IPS-18c (cell line): ENCODE results near the gene GSK3B.

Source experiments
- H3K4me3 ChIP-seq: 2 replicates; pipeline ENCODE4 v1.7.0; 2013; ENCODE audit warnings: low read depth, mild to moderate bottlenecking, low read length, moderate library complexity; ENCODE audit not compliant: insufficient read depth
- H3K9me3 ChIP-seq: one replicate; pipeline ENCODE4 v1.6.1; 2013; ENCODE audit warnings: mild to moderate bottlenecking, low read length, moderate library complexity; ENCODE audit not compliant: control insufficient read depth, insufficient read depth

GSK3B gene

DNA sequence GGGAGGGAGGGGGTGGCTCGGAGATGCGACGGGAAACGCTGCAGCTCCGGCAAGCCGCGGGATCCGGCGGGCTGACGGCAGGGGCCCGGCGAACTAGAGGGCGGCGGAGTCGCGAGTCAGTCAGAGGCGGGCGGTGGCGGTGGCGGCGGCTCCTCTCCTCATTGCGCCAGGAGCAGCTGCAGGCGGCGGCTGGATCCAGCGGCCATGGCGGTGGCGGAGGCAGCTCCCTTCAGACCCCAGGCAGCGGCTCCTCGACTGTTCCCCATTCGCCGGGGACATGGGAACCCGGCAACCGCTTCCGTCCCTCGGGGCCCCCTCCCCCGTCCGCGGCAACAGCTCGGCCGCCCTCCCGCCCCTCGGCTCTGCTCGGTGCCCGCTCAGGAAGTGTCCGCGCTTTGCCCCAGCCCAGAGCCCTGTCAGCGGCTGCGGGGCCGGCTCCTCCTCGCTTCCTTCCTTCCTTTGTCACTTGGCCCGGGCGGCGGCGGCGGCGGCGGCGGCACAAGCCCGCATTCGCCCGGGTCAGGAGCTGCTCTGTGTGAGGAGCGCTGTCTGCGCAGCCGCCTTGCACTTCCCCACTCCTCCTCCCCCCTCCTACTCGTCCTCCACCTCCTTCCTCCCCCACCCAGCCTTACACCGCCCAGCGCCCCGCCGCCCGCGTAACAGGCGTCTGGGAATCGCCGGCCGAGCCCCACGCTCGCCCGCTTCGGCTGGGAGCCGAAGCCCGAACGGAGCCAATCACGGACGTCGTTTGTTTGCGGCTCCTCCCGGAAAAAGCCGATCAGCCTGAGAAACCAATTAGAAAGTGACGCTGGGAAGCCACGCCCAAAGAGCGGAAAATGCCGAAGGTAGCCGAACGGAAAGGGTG is at the start of gene GSK3B:
GSK3B (minus strand) TSS at position 537 of the 865 bp plus-strand sequence. CDS start 1,013 bp downstream, outside the sequence.
- H3K4me3 ChIP-seq = peak within 1 kb of the TSS; percentile 92
- H3K9me3 ChIP-seq = no peaks in the 10 kb centered on the region

DNA sequence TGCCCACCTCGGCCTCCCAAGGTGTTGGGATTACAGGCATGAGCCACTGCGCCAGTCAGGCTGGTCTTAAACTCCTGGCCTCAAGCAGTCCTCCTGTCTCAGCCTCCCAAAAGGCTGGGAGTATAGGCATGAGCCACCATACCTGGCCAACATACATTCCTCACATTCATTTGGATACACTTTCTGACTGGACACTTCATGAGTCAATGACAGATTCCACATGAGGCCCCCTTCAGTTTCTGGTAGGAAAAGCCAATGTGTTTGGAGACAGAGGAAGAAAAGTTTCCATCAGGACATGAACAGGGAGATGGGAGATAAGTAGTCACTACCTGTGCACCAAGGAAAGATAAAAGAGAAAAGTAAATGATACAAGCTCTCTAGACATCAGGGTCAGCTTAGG is 49.4 kb upstream of the GSK3B start:
- Histone ChIP-seq H3K9me3 (no peaks in the 10 kb centered on the region), H3K4me3 (no peak overlapping the region)

DNA sequence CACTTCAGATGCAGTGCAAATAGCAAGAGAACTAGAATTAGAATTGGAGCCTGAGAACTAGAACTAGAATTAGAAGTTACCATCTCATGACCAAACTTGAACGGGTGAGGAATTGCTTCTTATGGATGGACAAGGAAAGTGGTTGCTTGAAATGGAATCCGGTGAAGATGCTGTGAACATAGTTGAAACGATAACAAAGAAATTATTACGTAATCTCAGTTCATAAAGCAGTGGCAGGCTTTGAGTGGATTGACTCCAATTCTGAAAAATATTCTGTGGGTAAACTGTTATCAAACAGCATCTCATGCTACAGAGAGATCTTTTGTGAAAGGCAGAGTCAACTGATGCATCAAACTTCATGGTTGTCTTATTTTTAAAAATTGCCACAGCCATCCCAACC is 48.0 kb upstream of the GSK3B start:
- H3K4me3 ChIP-seq = no peak overlapping the region
- H3K9me3 ChIP-seq = no peaks in the 10 kb centered on the region

DNA sequence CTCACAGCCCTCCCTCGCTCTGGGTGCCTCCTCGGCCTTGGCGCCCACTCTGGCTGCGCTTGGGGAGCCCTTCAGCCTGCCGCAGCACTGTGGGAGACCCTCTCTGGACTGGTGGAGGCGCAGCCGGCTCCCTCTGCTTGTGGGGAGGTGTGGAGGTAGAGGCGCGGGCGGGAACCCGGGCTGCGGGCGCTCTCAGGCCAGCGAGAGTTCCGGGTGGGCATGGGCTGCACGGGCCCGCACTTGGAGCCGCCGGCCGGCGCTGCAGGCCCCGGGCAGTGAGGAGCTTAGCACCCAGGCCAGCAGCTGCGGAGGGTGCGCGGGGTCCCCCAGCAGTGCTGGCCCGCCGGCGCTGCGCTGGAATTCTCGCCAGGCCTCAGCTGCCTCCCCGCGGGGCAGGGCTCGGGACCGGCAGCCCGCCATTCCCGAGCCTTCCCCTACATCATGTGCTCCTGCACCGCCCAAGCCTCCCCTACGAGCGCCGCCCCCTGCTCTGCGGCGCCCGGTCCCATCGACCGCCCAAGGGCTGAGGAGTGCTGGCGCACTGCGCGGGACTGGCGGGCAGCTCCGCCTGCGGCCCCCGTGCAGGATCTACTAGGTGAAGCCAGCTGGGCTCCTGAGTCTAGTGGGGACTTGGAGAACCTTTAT is 46.0 kb upstream of the GSK3B start:
- no peaks in the 10 kb centered on the region for H3K9me3 ChIP-seq
- no peak overlapping the region for H3K4me3 ChIP-seq

DNA sequence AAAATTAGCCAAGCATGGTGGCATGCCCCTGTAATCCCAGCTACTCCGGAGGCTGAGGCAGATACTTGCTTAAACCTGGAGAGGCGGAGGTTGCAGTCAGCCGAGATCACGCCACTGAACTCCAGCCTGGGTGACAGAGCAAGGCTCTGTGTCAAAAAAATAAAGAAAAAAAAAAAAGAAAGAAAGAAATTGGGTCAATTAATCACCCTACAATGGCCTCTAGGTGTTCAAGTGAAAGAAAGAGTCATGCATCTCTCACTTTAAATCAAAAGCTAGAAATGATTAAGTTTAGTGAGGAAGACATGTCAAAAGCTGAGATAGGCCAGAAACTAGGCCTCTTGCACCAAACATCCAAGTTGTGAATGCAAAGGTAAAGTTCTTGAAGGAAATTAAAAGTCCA is 44.9 kb upstream of the GSK3B start:
- H3K9me3 ChIP-seq = no peaks in the 10 kb centered on the region

DNA sequence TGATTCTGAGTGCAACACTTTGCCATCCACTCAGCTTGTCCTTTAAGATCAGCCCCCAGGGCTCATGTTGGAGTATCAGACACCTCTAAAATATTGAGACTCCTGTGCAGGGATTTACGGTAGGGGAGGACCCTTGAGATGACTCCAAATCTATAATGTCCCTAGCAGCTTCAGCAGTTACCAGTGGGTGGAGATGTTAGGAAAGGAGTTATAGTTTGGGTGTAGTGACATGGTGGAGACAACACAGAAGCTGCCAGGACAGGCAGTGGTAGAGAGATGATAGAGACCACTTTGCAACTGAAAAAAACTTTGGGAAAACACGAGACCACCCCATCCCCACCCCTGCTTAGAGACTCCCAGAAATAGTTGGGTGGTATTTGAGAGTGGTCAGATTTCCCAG is 43.3 kb upstream of the GSK3B start:
- H3K4me3 ChIP-seq = no peak overlapping the region
- no peaks in the 10 kb centered on the region for H3K9me3 ChIP-seq

More for the DNA sequence above, 44.9 kb upstream of the GSK3B start:
- no peak overlapping the region for H3K4me3 ChIP-seq

DNA sequence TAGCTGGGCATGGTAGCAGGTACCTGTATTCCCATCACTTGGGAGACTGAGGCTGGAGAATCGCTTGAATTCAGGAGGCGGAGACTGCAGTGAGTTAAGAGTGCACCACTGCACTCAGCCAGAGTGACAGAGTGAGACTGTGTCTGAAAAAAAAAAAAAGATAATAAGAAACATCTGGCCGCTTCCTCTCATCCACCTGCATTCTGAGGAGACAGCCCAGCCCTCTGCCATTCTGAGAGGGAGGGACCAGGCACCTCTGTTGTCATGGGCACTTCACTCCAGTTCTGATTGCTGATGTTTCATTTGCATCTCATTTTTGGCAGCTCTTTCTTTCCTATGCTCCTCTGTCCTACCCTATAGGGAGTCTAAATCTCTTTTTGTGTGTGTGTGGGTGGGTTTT is 36.4 kb upstream of the GSK3B start:
- Histone ChIP-seq H3K4me3 (no peak overlapping the region), H3K9me3 (peaks cover 2% of the 10 kb centered on the region)

DNA sequence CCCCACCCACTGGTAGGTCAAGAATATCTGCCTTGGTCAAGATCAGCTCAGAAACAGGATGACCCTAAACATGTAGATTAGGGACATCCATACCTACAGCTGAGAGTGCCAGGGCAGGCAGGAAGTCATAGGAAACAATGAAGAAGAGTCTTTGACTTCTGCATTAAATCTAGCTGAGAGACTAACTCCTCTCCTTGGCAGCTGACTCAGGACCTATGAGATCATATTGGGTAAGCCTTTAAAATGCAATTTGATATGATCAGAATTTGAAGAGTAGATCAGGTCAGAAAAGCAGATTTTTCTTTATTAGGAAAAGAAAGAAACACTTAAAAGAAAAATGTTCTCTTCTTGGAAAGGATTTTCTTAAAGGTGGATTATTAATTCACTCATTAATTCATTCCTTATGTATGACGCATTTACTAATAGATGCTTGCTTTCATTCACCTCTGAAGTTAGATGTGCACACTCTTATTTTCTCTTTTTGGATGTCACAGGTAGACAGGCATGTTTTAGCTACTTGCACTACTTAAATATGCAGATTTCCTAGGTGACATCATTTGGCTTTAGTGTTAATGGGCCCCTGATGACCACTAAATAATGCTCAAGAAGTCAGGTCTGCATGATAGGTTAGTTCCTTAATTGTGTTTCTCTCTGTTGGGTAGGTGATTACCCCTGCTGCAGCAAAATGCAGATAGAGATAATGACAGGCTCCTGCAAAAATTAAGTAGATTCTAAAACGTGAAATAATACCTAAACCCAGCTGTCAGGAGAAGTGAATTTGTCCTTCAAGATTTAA is 35.7 kb upstream of the GSK3B start:
- Histone ChIP-seq H3K9me3 (peaks cover 2% of the 10 kb centered on the region), H3K4me3 (no peak overlapping the region)

DNA sequence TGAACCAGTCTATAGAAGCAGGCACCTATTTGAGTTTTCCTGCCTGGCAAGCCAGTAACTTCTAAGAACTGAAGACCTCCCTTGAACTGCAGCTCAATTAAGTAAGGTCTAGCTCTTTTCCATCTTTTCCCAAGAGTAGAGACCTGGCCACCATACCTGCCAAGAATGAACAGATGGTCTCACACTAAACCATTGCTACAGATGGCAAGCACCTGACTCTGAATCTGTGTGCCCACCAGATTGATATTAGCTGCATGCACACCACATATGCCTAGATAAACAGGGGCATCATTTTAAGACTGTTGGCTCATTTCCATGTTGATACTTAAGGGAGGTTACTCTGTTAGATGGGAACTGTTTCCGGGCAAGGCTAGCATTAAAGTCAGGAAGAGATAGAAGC is 34.8 kb upstream of the GSK3B start:
- peaks cover 2% of the 10 kb centered on the region for H3K9me3 ChIP-seq

DNA sequence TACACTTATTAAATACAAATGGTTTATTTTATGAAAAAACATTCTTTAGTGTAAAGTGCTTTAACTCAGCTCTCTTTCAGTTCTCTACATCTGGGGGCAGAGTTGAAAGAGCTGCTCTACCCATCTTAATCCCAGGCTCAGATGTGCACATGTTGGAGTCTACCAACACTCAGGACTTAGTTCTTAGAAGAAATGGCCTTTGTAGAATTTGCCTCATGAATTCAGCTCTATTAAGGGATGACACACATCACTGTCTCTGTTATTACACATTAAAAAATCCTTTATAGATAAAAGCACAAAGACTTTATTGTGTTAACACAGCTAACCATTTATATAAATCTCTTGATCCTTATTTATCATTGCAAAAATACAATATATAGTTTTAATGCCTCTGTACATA is 31.7 kb upstream of the GSK3B start:
- Histone ChIP-seq H3K9me3 (peaks cover 2% of the 10 kb centered on the region), H3K4me3 (no peak overlapping the region)

More for the DNA sequence above, 34.8 kb upstream of the GSK3B start:
- H3K4me3 ChIP-seq = no peak overlapping the region

DNA sequence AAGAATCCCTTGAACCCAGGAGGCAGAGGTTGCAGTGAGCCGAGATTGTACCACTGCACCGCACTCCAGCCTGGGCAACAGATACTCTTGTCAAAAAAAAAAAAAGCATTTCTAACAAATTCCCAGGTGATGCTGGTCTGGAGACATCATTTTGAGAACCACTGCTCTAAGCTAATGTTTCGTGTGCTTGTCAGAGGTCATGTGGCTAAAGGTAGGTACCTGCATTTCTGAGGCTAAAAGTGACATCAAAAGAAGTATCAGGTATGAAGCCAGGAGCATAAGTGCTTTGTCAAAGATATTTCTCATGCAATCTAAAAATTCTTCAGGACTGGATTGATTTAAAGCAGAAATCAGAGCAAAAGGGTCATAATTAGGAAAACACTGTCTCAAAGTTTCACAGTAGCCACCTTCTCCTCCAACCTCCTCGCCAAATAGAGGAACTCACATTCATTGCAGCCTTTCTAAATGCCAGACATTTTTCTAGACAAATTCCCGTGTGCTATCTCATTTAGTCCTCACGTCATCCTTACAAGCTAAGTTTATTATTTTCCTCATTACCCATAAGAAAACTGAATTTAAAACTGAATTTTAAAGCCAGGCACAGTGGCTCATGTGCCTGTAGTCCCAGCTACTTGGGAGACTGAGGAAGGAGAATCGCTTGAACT is 25.7 kb upstream of the GSK3B start:
- H3K4me3 ChIP-seq = no peak overlapping the region
- no peaks in the 10 kb centered on the region for H3K9me3 ChIP-seq

DNA sequence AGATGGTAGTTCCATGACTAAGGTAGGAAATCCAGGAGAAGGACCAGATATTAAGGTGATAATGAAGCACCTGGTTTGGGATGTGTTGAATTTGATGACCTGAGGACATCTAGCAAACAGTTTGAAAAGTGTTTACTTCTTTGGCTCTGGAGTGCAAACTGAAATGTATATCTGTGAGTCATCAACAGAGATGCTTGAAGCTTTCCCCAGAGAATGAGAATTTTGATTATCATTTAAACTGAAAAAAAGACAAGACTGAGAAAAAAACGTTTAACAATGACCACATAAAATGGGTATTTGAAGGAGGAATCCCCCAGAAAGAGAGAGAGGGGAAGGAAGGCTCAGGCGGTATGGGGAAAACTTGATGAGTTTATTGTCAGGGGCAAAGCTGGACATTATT is 20.7 kb upstream of the GSK3B start:
- peaks cover 2% of the 10 kb centered on the region for H3K9me3 ChIP-seq
- no peak overlapping the region for H3K4me3 ChIP-seq

DNA sequence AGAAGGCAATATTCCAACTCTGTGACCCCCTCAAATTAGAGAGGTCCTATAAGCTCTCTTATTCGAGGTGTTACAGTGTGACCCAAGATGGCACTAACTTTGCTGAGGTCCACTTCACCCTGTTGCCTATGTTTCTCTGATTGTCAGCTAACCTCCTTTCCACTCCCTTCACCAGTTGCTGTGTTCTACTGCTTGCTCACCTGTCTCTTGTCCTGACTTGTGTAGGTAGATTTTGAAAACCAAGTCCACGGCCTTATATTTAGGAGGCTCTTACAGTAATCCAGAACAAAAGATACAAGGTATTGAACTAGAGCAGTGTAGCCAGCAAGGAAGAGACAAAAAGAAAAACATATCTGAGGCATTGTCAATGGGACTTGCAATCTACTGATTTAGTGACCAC is 20.1 kb upstream of the GSK3B start:
- Histone ChIP-seq H3K4me3 (no peak overlapping the region), H3K9me3 (peaks cover 2% of the 10 kb centered on the region)

DNA sequence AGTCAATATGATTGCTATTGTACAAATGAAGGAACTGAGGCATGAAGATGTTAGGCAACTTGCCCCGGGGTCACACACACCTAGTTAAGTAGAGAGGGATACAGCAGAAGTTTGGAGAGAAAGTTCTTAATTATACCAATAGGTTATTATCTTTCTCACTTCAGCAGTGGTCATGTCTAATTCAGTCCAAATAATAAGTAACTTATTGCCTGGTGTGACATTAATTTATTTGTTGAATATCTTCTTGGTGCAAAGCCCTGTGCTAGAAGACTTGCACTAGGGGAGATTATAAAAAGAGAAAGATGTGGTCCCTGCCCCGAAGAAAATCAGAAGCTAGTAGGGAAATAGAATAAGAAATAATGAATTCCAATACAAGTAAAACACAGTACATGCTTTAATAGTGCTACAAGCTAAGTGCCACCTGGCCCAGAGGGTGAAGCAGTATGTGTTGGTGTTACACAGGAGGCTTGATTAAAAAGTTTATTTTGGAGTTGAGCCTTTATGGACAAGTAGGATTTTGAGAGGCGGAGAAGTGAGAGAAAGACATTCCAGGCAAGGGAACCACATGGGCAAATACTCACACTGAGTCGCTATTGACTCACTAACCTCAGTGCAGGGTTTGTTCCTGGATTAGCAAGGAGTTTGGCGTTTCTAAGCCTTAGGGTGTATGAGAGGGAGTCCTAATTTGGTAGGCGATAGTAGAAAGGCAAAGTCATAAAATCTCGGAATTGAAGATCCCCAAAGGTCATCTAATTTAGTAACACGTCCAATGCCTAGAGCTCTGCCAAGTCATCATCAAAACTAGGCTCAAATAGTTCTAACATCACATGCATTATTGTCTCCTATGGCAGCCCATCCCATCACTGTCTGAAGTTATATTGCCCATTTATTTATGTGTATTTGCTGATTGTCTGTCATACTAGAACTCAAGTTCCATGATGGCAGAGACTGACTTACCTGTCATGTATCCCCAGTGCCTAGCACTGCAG is 19.2 kb upstream of the GSK3B start:
- peaks cover 2% of the 10 kb centered on the region for H3K9me3 ChIP-seq
- H3K4me3 ChIP-seq = no peak overlapping the region

DNA sequence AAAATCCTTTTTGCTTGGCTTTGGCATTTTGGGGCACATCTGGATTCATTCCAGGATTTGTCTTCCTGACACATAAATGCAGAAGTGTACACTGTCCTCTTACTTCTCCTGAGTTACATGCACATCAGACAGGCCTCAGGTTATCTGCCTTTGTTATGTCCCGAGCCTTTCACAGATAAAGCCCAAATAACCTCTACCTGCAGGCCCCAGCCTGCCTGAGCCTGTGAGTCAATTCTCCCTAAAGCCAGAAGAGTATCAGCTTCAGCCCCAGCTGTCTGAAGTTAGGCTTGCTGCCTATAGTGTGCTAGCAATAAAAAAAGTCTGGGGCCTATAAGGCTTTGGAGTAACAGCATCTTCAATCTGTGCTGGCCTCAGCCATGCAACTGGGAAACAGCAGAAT is 17.7 kb upstream of the GSK3B start:
- Histone ChIP-seq H3K9me3 (peaks cover 2% of the 10 kb centered on the region), H3K4me3 (no peak overlapping the region)

DNA sequence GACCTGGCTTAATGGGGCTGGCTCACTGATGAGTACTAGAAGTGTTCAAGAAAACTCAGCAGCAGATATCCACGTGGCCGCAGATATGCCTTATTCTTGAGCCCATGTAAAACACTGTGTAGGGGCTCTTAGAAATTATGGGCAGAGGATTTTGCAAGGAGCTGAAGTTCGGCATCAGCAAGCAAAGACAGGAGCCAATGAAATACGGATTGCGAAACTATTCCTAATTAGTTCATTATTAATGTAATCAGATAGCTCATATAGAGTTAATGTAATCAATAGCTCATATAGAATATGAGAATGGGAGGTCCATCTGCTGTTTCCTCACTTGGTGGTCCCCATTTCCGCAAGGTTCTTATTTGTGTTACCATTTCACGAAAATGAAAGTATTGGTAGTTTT is 9.0 kb upstream of the GSK3B start:
- H3K4me3 ChIP-seq = no peak overlapping the region
- H3K9me3 ChIP-seq = no peaks in the 10 kb centered on the region
